GM11168 (cell line): ENCODE results near the gene SRPK3.
"Not testable (repeated sequence)": the region's sequence is repeated elsewhere in the genome, so short reads cannot be mapped to it uniquely, and the experiment has no call there.

Experiments used
- in situ Hi-C: fragments of 300-500 bp; cut with MboI; formaldehyde crosslinking; loops from one replicate; pipeline ENCODE4 v1.12.0; 2022; ENCODE audit warnings: low sequenced_read_pairs; ENCODE audit not compliant: unreplicated experiment

Gene SRPK3

DNA sequence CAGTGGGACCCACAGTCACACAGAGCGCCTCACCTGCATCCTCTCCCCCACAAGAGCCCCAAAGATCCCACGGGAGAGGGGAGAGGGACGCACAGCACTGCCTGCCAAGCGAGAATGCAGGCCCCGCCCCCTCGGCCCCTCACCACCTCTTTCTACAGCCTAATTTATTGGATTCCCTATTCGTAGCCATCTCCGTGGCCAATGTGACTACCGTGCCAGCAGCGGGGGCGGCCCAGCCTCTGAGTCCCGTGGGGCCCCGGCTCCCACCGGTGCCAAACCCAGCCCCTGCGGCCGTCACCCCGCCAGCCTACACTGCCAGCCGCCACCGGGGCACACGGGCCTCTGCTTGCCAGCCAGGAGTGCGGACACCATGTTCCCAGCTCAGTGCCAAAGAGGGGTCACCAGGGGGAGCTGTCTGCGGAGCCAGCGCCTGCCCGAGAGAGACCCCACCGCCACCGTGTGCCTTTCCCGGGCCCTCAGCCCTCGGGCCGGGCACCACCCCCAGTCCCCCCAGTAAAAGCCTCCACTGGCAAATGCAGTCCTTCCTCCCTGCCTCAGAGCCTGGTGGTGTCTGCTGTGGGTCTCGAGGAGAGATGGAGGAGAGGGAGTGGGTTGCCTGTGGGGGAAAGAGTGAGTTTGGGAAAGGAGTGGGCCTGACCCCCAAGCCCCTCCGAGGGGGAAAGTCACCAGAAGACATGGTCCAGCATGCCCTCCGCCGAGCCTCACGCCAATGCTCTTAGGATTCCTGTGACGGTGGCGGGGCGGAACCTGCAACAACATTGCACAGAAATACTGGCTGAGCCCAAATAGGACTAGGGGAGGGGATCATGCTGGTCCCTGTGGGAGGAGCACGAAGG is 36.4 kb upstream of the SRPK3 start:
- in situ Hi-C loops: no loop called here

DNA sequence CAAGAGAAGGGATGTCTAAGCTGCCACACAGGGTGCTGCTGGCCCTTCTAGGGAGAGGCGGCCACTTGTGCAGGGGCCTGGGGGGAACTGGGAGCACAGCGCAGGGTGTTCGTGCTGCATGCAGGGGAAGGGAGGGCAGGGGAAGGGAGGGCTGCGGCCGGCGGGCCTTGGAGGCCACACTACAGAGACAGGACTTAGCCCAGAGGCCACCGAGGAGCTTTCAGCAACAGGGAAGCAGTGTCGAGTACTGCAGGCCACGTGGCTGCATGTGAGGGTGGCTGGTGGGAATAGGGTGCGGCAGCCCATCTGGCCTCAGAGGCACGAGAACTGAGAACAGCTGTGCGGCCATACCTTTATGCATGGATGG is 35.8 kb upstream of the SRPK3 start:
- in situ Hi-C loops: not testable (repeated sequence)

DNA sequence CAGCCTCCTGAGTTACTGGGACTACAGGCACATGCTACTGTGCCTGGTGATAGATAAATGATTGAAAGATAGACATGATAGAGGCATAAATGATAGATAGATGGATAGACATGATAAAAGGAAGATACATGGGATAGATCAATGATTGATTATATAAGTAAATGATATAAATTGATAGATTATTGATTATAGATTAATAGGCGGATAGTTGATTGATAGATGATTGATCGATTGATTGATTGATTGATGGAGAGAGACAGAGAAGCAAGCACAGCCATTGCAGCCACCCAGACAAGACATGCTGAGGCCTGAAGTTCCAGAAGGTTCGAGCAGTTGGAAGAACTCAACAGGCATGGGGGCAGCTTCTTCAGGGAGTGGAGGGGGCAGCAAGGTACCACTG is 34.5 kb upstream of the SRPK3 start:
- in situ Hi-C loops: no loop called here

DNA sequence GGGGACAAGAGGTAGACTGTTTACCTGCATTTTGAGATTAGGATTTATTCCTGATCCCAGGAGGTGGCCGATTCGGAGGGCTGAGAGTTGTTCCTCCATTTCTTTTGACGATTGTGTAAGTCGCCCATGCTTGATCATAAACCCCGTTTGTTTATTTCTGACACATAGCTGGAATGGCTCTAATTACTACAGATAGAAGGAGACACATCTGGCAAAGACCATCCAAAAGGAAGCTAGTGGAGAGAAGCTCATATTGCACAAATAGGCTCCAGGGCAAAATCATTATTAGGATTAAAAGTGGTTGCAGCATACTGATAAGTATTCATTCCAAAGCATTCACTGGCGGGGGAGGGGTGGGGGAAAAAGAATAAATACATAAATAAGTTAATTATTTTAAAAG is 33.9 kb upstream of the SRPK3 start:
- in situ Hi-C loops: not testable (repeated sequence)

DNA sequence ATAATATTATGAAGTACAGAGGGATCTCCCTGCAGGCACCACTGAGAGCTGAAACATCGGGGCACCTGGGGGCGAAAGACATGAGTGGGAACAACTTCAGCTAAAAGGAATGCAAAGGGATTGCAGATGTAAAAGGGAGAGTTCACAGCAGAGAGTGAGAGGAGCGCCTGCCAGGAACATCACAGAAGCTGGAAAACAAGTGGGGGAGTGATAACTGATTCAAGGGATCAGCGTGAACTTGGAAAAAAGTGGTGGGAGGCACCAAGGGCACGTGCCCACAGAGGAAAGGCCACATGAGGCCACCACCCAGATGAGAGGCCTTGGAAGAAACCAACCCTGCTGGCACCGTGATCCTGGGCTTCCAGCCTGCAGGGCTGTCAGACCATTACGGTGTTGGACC is 31.8 kb upstream of the SRPK3 start:
- in situ Hi-C loops: not testable (repeated sequence)

DNA sequence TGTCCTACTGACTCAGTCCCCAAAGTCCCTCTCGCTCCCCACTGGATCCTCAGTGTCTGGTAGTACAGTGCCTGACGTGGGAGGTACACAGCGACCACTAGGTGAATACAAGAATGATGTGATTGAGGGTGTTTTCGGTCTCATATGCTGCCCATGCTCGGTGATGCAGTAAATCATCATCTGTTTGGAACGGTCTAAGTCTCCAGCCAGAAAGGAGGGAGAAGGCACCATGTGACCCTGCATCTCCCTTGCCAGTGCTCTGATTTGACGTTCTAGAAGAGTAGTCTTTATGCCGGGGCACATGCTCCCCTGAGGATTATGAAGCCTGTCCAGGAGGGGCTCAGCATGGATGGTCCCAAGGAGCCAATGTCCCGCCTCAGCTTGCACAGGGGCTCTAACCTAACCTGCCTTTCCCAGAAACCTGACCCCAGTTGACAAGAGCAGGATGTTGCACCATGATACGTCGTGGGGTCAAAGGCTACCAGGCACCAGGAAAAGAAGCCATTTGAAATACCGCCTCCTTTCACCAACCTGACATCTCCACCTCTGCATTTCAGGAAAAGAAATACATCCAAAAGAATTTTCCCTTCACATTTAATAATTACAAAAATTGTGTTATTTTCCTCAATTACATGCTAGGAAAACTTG is 30.6 kb upstream of the SRPK3 start:
- in situ Hi-C loops: no loop called here

DNA sequence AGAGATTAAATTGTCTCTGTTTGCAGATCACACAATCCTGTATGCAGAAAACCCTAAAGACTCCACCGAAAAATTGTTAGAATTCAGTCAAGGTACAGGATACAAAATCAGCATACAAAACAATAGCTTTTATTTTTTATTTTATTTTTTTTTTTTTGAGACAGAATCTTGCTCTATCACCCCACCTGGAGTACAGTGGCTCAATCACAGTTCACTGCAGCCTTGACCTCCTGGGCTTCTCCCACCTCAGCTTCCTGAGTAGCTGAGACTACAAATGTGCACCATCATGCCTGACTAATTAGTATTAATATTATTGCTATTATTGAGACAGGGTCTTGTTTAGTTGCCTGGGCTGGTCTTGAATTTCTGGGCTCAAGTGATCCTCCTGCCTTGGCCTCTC is 25.7 kb upstream of the SRPK3 start:
- in situ Hi-C loops: no loop called here

DNA sequence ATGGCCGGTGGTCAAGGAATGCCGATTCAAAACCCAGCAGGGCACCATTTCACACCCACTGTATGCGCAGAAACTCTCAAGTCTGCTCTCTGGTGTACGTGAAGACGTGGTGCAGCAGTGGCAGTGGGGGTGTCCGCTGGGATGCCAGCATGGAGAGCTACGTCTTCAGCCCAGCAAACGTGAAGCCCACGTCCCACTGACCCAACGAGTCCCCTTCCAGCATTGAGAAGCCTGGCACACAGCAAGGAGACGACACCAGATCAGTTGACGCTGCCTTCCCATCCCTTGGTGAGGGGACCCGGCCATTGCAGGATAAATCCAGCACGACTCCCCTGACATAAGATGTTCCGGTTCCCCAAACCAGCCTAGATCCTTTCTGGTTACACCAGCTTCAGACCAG is 19.0 kb upstream of the SRPK3 start:
- in situ Hi-C loops: no loop called here

DNA sequence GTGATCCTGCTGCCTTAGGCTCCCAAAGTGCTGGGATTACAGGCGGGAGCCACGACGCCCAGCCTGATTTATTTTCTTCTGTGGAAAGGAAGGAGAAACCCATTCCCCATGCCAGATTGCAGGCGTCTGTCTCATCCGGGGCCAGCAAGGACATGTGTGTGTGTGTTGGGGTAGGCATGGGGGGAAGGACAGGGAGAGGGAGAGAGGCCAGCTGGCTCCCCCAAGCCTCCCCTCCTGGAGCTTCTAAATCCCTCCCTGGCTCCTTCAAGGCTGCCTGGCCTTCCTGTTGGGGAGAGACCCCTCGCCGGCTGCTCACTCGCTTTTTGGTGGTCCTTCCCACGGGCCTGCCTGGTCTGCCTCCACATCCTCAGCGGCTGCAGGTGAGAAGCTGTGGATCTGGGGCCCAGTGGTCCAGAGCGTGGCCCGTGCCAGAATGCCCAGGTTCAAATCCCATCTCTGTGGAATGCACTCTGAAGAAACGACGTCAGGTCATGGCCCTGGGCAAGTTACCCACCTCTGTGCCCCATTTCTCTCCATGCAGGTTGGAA is 18.1 kb upstream of the SRPK3 start:
- in situ Hi-C loops: no loop called here

DNA sequence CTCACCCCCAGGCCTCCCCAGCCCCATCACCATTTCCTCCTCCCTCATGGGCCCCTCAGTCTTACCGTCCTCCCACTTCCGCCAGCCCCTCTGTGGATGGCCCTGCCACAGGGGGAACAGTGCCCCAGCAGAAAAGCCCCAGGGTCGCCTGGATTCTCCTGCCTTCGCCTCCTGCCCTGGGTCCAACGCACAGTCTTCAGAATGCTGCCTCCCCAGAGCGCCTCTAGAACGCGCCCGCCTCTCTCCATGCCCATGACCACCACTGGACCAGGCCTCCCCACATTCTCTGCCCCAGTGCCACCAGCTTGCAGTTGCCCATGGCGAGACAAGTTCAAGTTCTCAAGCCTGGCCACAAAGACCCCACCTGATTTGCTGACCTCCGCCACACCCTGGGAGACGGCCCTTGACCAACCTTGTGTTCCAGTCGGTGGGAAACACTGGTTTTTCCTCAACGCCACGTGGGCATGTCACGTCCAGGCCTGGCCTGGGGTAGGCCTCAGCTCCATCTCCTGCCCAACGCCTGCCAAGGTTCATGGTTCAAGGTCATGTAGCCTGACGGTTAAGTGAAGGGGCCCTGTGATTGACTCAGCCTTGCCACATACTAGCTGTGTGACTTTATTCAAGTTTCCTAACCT is 17.4 kb upstream of the SRPK3 start:
- in situ Hi-C loops: no loop called here

DNA sequence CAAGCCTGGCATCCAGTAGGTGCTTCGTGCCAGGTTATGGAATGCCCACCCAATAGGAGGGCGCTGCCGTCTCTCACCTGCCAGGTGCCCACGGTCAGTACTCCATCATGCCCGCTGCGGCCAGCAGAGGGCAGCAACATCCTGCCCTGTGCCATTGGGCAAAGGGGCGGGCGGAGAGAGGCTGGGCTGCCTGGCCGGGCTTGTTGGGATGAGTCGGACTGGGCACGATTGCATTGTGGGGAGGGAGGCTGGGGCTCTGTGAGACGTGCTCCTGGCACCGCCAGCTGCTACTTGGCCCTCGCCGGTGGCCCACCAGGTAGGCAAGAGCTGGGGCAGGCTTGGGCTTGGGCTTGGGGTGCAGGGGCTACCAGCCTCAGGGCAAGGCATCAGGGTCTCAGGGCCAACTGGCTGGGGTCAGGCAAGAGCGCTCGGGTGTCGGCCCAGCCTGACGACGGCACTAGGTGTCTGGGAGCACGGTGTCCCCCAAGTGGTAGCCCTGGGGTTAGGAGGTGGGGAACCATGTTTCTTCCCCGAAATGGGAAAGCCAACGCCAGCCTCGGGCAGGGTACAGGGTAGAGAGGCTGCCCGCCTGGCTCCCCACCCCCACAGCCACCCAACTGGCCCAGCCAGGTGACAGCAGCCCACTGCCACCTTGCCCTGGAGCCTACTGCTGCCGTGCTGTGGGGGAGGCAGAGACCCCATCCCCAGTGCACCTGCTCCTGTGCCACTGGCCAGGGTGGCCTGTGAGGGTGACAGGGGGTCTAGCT is 16.7 kb upstream of the SRPK3 start, which contains the start of gene PLXNB3:
PLXNB3 (plus strand) TSS at position 261 of the 767 bp plus-strand sequence. CDS start 1,287 bp downstream, outside the sequence.
- in situ Hi-C loops: no loop called here

DNA sequence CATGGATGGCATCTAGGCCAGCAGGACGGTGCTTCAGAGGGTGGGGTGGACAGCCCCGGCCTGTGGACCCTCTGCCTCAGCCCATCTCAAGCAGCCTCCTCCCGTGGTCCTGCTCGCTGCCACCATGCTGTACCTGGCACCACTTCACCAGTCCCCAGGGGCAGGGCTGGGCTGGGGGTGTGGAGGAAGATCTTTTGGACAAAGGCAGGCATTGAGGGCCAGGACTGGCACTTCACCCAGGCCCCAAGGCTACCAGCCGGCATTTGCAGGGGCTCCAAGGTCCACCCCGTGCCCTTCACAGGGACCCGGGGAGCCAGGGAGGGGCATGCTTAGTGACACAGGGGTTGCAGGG is 16.1 kb upstream of the SRPK3 start:
- in situ Hi-C loops: no loop called here

DNA sequence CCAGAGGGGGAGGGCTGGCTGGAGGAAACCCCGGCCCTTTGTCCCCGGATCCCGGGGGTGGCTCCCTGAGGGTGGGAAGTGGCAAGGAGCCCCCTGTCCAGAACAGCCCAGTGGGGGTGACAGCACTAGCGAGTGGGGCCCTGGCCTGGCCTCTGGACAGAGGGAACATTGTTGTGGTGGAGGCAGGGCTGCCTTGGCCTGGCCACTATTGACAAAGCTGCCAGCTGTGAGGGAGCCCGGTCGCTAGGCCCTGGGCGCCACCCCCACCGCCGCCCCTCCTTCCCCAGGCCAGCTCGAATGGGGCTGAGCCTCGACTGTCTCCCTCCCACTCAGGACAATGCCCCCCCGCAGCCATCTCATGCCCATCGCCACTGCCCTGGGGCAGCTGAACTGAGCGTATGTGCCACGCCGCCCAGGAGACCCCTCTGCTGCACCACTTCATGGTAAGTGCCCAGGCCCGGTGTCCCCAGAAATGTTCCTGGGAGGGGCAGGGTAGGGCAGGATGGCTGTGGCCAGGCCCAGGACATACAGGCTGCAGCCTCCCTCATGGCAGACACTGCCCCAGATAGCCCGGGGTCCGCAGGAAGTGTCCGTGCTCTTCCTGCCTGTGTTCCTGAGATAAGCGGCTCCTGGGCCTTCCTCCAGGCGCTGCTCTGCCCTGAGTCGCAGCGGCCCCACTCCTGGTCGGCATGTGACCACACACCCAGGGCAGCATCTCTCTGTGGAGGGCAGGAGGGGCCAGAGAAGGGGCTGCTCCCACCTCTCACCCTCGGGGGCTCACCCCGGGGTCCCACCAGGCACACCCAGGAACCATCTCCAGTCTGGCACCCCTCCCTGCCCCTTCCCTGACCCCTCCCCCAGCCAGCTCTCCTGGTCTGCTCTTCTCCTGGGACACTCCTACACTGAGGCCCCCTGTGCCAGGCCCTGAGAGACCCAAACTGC is 15.4 kb upstream of the SRPK3 start:
- in situ Hi-C loops: no loop called here

DNA sequence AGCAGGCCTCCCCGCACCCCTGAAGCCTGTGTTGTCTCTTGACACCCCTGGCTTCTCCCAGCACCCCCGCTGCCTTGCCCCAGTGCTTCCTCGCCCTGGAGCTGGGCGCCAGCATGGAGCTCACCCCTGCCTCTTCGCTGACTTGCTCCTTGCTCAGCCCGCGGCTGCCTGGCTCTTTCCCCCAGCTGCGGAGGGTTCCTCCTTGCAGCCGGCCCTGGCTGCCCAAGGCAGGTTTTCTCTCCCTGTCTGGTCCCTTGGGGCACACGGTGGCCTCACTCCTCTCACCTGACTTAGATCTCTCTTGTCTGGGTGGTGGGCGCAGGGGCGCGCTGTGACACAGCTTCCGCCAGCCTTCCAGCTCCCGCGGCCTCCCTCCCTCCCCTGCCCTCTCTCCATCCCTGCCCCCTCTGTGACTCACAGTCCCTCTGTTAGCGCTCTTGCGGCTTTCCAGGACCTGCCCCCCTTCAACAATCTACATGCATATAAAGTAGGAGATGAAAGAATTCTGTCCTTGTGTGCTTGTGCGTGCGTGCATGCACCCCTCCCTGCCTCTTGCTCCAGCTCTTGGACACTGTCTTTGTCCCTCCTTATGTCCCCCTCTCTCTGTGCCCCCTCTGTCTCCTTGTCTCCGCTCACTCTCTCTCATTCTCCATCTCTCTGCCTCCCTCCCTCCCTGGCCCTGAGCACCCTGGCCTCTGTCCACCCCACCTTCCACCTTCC is 14.6 kb upstream of the SRPK3 start:
- in situ Hi-C loops: no loop called here

DNA sequence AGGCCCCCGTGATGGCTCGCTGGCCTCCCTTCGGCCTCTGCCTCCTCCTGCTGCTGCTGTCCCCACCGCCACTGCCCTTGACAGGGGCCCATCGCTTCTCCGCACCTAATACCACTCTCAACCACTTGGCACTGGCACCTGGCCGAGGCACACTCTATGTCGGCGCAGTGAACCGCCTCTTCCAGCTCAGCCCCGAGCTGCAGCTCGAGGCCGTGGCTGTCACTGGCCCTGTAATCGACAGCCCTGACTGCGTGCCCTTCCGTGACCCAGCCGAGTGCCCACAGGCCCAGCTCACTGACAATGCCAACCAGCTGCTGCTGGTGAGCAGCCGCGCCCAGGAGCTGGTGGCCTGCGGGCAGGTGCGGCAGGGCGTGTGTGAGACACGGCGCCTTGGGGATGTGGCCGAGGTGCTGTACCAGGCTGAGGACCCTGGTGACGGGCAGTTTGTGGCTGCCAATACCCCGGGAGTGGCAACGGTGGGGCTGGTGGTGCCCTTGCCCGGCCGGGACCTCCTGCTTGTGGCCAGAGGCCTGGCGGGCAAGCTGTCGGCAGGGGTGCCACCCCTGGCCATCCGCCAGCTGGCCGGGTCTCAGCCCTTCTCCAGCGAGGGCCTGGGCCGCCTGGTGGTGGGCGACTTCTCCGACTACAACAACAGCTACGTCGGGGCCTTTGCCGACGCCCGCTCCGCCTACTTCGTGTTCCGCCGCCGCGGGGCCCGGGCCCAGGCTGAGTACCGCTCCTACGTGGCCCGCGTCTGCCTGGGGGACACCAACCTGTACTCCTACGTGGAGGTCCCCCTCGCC is 13.8 kb upstream of the SRPK3 start:
- in situ Hi-C loops: no loop called here

DNA sequence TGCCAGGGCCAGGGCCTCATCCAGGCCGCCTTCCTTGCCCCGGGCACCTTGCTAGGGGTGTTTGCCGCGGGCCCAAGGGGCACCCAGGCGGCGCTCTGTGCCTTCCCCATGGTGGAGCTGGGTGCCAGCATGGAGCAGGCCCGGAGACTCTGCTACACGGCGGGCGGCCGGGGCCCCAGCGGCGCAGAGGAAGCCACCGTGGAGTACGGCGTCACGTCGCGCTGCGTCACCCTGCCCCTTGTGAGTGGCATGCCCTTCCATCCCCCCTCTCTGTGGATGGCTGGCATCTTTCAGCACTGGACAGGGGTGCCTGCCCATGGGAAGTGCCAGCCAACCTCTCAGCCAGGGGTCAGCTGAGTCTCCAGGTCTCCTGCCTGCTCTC is 13.2 kb upstream of the SRPK3 start:
- in situ Hi-C loops: no loop called here

DNA sequence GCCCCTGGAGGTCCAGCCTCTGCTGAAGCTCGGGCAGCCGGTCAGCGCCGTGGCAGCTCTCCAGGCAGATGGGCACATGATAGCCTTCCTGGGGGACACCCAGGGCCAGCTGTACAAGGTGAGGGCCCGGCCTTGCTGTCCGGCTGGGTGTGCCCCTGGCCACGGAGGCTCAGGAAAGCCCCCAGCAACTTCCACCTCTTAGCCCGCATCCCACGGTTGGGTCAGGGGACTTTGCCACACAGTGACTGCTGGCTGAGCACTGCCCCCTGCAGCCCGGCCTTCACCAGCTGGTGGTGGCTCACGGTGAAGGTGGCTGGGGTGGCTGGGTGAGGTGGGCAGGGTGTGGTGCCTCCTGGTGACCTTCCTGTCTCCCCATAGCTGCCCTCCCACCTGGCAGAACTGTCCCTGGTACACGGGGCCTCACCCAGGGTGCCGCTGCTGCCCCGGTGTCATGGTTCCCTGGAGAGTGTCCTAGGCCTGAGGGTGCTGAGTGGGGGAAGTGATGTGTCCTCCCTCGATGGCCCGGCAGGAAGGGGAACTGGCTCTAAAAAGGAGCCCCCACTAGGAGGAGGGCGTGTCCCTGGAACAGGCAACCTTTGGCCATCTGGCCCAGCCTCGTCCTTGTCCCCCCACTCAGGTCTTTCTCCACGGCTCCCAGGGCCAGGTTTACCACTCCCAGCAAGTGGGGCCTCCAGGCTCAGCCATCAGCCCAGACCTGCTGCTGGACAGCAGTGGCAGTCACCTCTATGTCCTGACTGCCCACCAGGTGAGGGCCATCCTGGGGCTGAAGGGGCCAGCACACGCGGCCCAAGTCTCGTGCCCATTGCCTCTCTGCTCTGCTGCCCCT is 12.3 kb upstream of the SRPK3 start:
- in situ Hi-C loops: no loop called here
